A673 (cell line): ENCODE data around the gene PALS1. TPM values are rescaled to one million over a fixed set of nuclear protein-coding genes. Genes with fewer than 3 reads are reported as not detected.

Experiments
- BruUV-seq: library from RNA; stranded (reverse); fragments of 400-500 nt; replicated peaks from 2 replicates; lab custom pipeline; 2021; lab: Mats Ljungman, UMichigan
- CTCF ChIA-PET: fragments of 300-600 bp; sonication (Branson Sonifier 250); formaldehyde crosslinking; loops from one replicate; lab custom pipeline; 2022; ENCODE audit warnings: antibody characterized with exemption; lab: Charles Lee
- POLR2A ChIA-PET: fragments of 300-600 bp; sonication (Branson Sonifier 250); formaldehyde crosslinking; loops from one replicate; lab custom pipeline; 2022; ENCODE audit warnings: antibody characterized with exemption; ENCODE audit not compliant: low non-redundant PET; lab: Charles Lee
- DNase-seq: peaks from one replicate; pipeline ENCODE4 v3.0.0-alpha.2; 2015; ENCODE audit warnings: low spot score
- H3K27ac ChIP-seq: fragments of 200-600 bp; sonication (generic); 2 replicates; pipeline ENCODE4 v1.5.1; 2016; ENCODE audit warnings: mixed run types, low read depth, mild to moderate bottlenecking, mixed read lengths, antibody characterized with exemption, low read length; ENCODE audit not compliant: poor library complexity, severe bottlenecking
- H3K27me3 ChIP-seq: fragments of 200-600 bp; sonication (generic); replicated peaks from 2 replicates; pipeline ENCODE4 v1.6.1; 2017; ENCODE audit warnings: mixed run types, low read depth, mild to moderate bottlenecking, mixed read lengths, antibody characterized with exemption, low read length; ENCODE audit not compliant: insufficient read depth, poor library complexity
- H3K36me3 ChIP-seq: fragments of 200-600 bp; sonication (generic); 2 replicates; pipeline ENCODE4 v1.6.1; 2016; ENCODE audit warnings: mixed run types, mild to moderate bottlenecking, mixed read lengths, antibody characterized with exemption, low read length; ENCODE audit not compliant: insufficient read depth, poor library complexity, severe bottlenecking
- H3K4me1 ChIP-seq: fragments of 200-600 bp; sonication (generic); 2 replicates; pipeline ENCODE4 v1.6.1; 2017; ENCODE audit warnings: mixed run types, mild to moderate bottlenecking, mixed read lengths, antibody characterized with exemption, low read length; ENCODE audit not compliant: insufficient read depth, poor library complexity, severe bottlenecking
- H3K4me3 ChIP-seq: fragments of 200-600 bp; sonication (generic); 2 replicates; pipeline ENCODE4 v1.5.1; 2016; ENCODE audit warnings: low read depth, mixed run types, mild to moderate bottlenecking, mixed read lengths, low read length; ENCODE audit not compliant: poor library complexity, severe bottlenecking
- H3K9me3 ChIP-seq: fragments of 200-600 bp; sonication (generic); 2 replicates; pipeline ENCODE4 v1.6.1; 2016; ENCODE audit warnings: mixed run types, low read depth, mild to moderate bottlenecking, mixed read lengths, antibody characterized with exemption, low read length; ENCODE audit not compliant: poor library complexity, severe bottlenecking
- CTCF ChIP-seq: fragments of 300-800, 200-600 bp; sonication (generic); conservative IDR thresholded peaks from 2 replicates; pipeline ENCODE4 v1.5.1; 2017; ENCODE audit warnings: low read depth, mild to moderate bottlenecking, antibody characterized with exemption, low read length, moderate library complexity, mixed read lengths
- EZH2 ChIP-seq: fragments of 200-600 bp; sonication (generic); IDR thresholded peaks from 2 replicates; pipeline ENCODE4 v1.6.1; 2017; ENCODE audit warnings: borderline replicate concordance, low read depth, mild to moderate bottlenecking, mixed read lengths, antibody characterized with exemption, low read length; ENCODE audit not compliant: poor library complexity, severe bottlenecking
- intact Hi-C: fragments of 100-400 bp; cut with micrococcal nuclease; formaldehyde crosslinking; loops from one replicate; pipeline ENCODE4 v1.10.0; 2022; ENCODE audit not compliant: unreplicated experiment
- total RNA-seq: library from RNA; stranded (reverse); gene quantifications from 2 replicates; pipeline ENCODE4 v1.2.3, GENCODE V29; 2021

The PALS1 gene
- total RNA-seq, 1 experiment from 2014 or later, result 112 TPM

GRCh38 chr14:67232621-67233020, 8.6 kb upstream of the PALS1 start:
- POLR2A ChIA-PET, result no interaction called here
- intact Hi-C loops, result no loop called here

GRCh38 chr14:67237591-67237990, 3.6 kb upstream of the PALS1 start:
- Histone ChIP-seq H3K4me3 (no peak overlapping the region), H3K9me3 (no peaks in the 10 kb centered on the region), H3K27me3 (no peaks in the 10 kb centered on the region), H3K4me1 (no peaks in the 10 kb centered on the region), H3K36me3 (no peaks in the 10 kb centered on the region), H3K27ac (no peak overlapping the region)
- no peak for TF ChIP-seq EZH2
- no peak for TF ChIP-seq CTCF
- no TSS peak for BruUV-seq
- no peak for DNase-seq
- POLR2A ChIA-PET, result no interaction called here
- CTCF ChIA-PET, result no interaction called here
- intact Hi-C loops, result no loop called here

More at GRCh38 chr14:67232621-67233020, 8.6 kb upstream of the PALS1 start:
- Histone ChIP-seq H3K27me3 (no peaks in the 10 kb centered on the region), H3K9me3 (no peaks in the 10 kb centered on the region), H3K36me3 (no peaks in the 10 kb centered on the region), H3K27ac (peak overlapping the region; percentile 2), H3K4me1 (peaks cover 4% of the 10 kb centered on the region), H3K4me3 (no peak overlapping the region)
- no peak for DNase-seq
- no TSS peak for BruUV-seq
- no peak for TF ChIP-seq CTCF
- TF ChIP-seq EZH2, result no peak
- CTCF ChIA-PET, result no interaction called here

- Histone ChIP-seq H3K9me3 (no peaks in the 10 kb centered on the region), H3K27me3 (no peaks in the 10 kb centered on the region), H3K36me3 (no peaks in the 10 kb centered on the region), H3K4me3 (peak overlapping the region; percentile 78), H3K4me1 (peaks cover 14% of the 10 kb centered on the region), H3K27ac (no peak overlapping the region)
- ChIA-PET CTCF (no interaction called here), POLR2A (no interaction called here)
- intact Hi-C loops, result no loop called here
- no peak for TF ChIP-seq EZH2
- no peak for TF ChIP-seq CTCF
- BruUV-seq, result no TSS peak
- DNase-seq, result no peak
These were observed 1.7 kb upstream of the PALS1 start for GRCh38 chr14:67239582-67239981.
